Fibroblast of mammary gland (primary cell): ENCODE results near the gene TMEM72.

ENCODE experiments used
- DNase-seq: peaks from one replicate; pipeline ENCODE4 v3.0.0-alpha.2; 2010; ENCODE audit warnings: low read depth
- H3K4me3 ChIP-seq: 2 replicates; pipeline ENCODE4 v1.5.1; 2011; ENCODE audit warnings: low read depth, mild to moderate bottlenecking, low read length, moderate library complexity; ENCODE audit not compliant: control insufficient read depth
- TF ChIP-seq, protein P1 (sequence below): conservative IDR thresholded peaks from 2 replicates; pipeline ENCODE4 v1.5.1; 2011; ENCODE audit warnings: low read depth, low read length, inconsistent platforms; ENCODE audit not compliant: control insufficient read depth, insufficient read depth

TMEM72 gene

GRCh38 chr10:44975431-44976331 is 64.5 kb downstream of the TMEM72 start:
- no peak overlapping the region for H3K4me3 ChIP-seq
- TF ChIP-seq, protein P1, sequence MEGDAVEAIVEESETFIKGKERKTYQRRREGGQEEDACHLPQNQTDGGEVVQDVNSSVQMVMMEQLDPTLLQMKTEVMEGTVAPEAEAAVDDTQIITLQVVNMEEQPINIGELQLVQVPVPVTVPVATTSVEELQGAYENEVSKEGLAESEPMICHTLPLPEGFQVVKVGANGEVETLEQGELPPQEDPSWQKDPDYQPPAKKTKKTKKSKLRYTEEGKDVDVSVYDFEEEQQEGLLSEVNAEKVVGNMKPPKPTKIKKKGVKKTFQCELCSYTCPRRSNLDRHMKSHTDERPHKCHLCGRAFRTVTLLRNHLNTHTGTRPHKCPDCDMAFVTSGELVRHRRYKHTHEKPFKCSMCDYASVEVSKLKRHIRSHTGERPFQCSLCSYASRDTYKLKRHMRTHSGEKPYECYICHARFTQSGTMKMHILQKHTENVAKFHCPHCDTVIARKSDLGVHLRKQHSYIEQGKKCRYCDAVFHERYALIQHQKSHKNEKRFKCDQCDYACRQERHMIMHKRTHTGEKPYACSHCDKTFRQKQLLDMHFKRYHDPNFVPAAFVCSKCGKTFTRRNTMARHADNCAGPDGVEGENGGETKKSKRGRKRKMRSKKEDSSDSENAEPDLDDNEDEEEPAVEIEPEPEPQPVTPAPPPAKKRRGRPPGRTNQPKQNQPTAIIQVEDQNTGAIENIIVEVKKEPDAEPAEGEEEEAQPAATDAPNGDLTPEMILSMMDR = no peak
- peak; percentile 54 for DNase-seq

DNA sequence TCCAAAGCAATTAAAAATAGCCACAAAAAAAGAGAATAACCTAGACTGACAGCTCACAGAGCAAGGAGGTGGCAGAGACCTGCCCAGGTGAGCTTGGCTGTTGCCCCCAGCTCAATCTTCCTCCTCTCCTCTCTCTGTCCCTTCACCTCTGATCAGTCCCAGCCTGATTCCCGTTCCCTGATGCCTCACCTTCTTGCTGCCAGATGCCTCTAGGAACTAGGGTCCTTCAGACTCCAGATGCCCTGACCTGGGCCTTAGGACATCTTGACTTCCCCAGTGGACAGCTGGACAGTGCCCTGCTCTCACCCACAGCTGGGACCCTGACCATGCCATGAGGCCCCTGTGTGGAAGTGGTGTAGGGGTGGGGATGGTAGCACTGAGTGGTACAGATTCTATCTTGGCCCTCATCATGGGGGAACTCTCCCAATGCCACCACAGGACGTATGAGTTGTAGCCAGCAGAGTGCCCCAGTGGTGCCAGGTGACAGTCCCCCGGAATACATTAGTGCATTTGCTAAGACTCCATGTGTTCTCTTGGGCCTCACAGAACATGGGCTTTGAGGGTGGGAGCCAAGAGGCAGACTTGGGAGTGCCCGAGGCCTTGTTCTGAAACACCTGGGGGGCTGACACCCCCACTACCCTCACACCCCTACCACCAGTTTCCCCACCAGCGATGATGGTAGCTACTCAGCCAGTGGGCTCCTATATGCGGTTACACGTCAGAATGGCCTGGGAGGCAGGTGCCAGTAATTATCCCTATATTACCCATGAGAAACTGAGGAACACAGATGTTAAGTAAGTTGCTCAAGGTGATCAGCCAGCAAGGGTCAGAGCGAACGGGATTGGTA is 65.4 kb downstream of the TMEM72 start:
- TF ChIP-seq, protein P1 = no peak
- DNase-seq = no peak
- peak overlapping the region; percentile 4 for H3K4me3 ChIP-seq

- TF ChIP-seq, protein P1 = no peak
- DNase-seq = no peak
- H3K4me3 ChIP-seq = peak overlapping the region; percentile 54
Measured at GRCh38 chr10:44977287-44978212, 66.4 kb downstream of the TMEM72 start.

GRCh38 chr10:44978213-44978569 is 67.1 kb downstream of the TMEM72 start:
- DNase-seq = no peak
- TF ChIP-seq, protein P1 = no peak
- H3K4me3 ChIP-seq = peak overlapping the region; percentile 54

- TF ChIP-seq, protein P1 = peak; percentile 9
- peak within 1 kb of the TSS; percentile 54 for H3K4me3 ChIP-seq
- peak; percentile 90 for DNase-seq
Measured at GRCh38 chr10:44978570-44979280, 67.6 kb downstream of the TMEM72 start, which contains the start of gene DEPP1. TSS of gene DEPP1 (minus strand) at chr10:44978809. CDS start at chr10:44978030, 779 bp downstream.
